G401.6 (cell line): ENCODE results near the gene BEST1.
"Not testable (repeated sequence)": the region's sequence is repeated elsewhere in the genome, so short reads cannot be mapped to it uniquely, and the experiment has no call there.

ENCODE experiments used
- FAIRE-seq: peaks from 2 replicates; lab custom pipeline; 2012; peaks lifted over from hg19 to GRCh38; lab: Jason Lieb, UNC

The BEST1 gene

GRCh38 chr11:61949169-61950034, 749 bp upstream of the BEST1 start:
- FAIRE-seq = no peak

- no peak for FAIRE-seq
Observed at GRCh38 chr11:61951484-61952135, 1.5 kb downstream of the BEST1 start.

- FAIRE-seq = no peak
Observed at GRCh38 chr11:61952882-61953281, 2.7 kb downstream of the BEST1 start.

GRCh38 chr11:61953632-61954031, 3.5 kb downstream of the BEST1 start:
- FAIRE-seq = not testable (repeated sequence)

GRCh38 chr11:61954106-61954850, 4.1 kb downstream of the BEST1 start:
- no peak for FAIRE-seq

GRCh38 chr11:61954851-61955421, 4.8 kb downstream of the BEST1 start:
- no peak for FAIRE-seq

GRCh38 chr11:61955422-61956135, 5.4 kb downstream of the BEST1 start:
- FAIRE-seq = no peak

- FAIRE-seq = no peak
Observed at GRCh38 chr11:61956191-61957020, 6.3 kb downstream of the BEST1 start.

- no peak for FAIRE-seq
Observed at GRCh38 chr11:61957021-61957770, 7.0 kb downstream of the BEST1 start.

- no peak for FAIRE-seq
Observed at GRCh38 chr11:61958590-61958989, 8.4 kb downstream of the BEST1 start.

- no peak for FAIRE-seq
Observed at GRCh38 chr11:61959114-61959513, 9.0 kb downstream of the BEST1 start.

GRCh38 chr11:61959678-61960077, 9.5 kb downstream of the BEST1 start:
- FAIRE-seq = no peak

- FAIRE-seq = no peak
Observed at GRCh38 chr11:61960532-61960931, 10.4 kb downstream of the BEST1 start.

GRCh38 chr11:61961570-61962212, 11.5 kb downstream of the BEST1 start:
- FAIRE-seq = no peak

- no peak for FAIRE-seq
Observed at GRCh38 chr11:61962213-61963015, 12.3 kb downstream of the BEST1 start.

GRCh38 chr11:61963016-61963281, 12.8 kb downstream of the BEST1 start:
- FAIRE-seq = no peak

GRCh38 chr11:61963282-61964057, 13.3 kb downstream of the BEST1 start:
- FAIRE-seq = no peak

GRCh38 chr11:61964058-61964665, 14.0 kb downstream of the BEST1 start:
- no peak for FAIRE-seq
